ENCODE results near the gene MED12L. TPM values are rescaled to one million over a fixed set of nuclear protein-coding genes. Genes with fewer than 3 reads are reported as not detected.

MED12L gene
- total RNA-seq, 4 donors from 2014 or later, result 0.15 to 0.37 (median 0.22) TPM

DNA sequence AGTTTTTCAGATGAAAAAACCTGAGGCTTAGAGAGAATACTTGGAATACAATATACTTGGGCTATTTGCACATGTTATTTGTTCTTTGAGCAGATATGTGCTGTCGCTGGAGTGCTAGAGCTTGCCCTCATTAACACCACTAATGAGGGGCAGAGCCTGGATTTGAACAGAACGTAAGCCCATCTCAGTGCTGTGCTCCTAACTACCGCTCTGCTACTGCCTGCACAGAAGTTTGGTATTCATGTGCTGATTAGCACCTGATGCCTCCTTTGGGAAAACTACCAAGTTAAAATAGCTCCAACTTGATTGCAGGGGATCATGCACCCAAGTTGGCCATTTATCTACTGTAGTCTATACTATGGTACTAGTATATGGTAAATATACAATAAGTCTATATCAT, 227.5 kb downstream of the MED12L start:
- H3K4me3 ChIP-seq (ENCODE audit: low read depth, poor library complexity, severe bottlenecking), result no peak overlapping the region
- intact Hi-C loops (cut with DNase I; ENCODE audit: low total_unique reads), result no loop called here
- DNase-seq (ENCODE audit: low spot score in 2 of 2), result no peak
- no peak for TF ChIP-seq POLR2A (IDR thresholded peaks at IDR 0.05)
- TF ChIP-seq CTCF (IDR thresholded peaks at IDR 0.05), result no peak
- WGBS, 2 donors, result 72 to 84% methylated on average over 3 of the region's 3 CpGs

DNA sequence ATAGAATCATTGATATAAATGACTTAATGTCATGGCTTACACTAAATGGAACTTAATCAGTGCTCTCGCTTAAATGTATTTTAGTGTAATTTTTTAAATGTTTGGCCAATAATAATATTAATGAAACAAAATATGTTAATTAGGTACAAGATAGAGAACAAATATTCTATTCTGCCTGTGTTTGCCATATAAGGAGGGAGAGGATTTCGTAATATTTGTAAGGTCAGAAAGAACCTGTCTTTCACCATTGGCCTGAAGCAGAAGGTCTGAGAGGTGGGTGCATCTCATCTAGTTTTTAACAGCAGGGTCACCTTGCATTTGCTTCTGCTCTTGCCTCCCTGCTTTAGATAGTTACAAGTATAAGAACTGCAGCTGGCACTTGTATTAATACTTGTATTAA, 228.7 kb downstream of the MED12L start:
- intact Hi-C loops (cut with DNase I; ENCODE audit: low total_unique reads), result no loop called here
- 89 to 91% methylated on average over 2 of the region's 2 CpGs for WGBS, 2 donors
- no peak overlapping the region for H3K4me3 ChIP-seq (ENCODE audit: low read depth, poor library complexity, severe bottlenecking)
- TF ChIP-seq CTCF (IDR thresholded peaks at IDR 0.05), result no peak
- TF ChIP-seq POLR2A (IDR thresholded peaks at IDR 0.05), result no peak
- DNase-seq (ENCODE audit: low spot score in 2 of 2), result no peak

- no peak overlapping the region for H3K4me3 ChIP-seq (ENCODE audit: low read depth, poor library complexity, severe bottlenecking)
- WGBS, 2 donors, result 90 to 96% methylated on average over 5 of the region's 5 CpGs
- DNase-seq (ENCODE audit: low spot score in 2 of 2), result no peak
- no peak for TF ChIP-seq POLR2A (IDR thresholded peaks at IDR 0.05)
- TF ChIP-seq CTCF (IDR thresholded peaks at IDR 0.05), result no peak
- intact Hi-C loops (cut with DNase I; ENCODE audit: low total_unique reads), result no loop called here
Observed at GRCh38 chr3:151314593-151314992, 229.1 kb downstream of the MED12L start.

DNA sequence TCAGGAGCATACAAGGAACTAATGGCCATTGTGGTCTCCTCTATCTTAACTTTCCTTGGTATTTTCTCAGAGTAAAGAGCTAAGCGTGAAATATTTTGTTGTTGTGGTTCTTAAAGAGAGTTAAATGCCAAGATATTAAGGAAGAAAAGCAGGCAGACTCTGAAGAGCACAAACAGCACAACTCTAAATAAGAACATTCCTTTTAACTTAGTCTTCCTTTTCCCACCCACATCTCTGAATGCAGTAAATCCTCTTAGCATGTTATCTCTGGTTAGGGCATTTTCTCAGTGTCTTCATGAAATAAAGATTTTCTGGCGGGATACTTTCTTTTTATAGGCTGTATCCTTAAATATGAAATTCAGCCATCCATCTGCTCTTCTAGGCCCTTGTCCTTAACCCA, 229.7 kb downstream of the MED12L start:
- no peak overlapping the region for H3K4me3 ChIP-seq (ENCODE audit: low read depth, poor library complexity, severe bottlenecking)
- intact Hi-C loops (cut with DNase I; ENCODE audit: low total_unique reads), result no loop called here

DNA sequence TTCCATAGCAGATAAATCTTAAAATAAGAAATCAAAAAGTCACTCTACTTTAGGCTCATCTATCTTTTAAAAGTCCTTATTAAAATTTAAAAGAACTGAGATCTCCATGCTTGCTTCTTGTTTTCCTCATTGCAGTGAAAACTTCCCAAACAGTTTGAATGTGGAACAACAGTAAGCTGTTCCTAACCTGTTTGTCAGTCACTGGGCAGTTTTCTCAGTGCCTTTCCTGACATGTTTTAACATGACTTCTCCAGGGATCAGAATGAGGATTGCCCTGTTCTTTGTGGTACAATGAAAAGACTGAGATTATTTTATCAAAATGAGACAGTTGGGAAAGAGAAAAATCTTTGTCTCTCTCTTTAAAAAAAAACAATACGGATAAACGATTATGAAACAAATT, 230.4 kb downstream of the MED12L start:
- intact Hi-C loops (cut with DNase I; ENCODE audit: low total_unique reads), result no loop called here
- TF ChIP-seq POLR2A (IDR thresholded peaks at IDR 0.05), result no peak
- TF ChIP-seq CTCF (IDR thresholded peaks at IDR 0.05), result no peak
- WGBS, 2 donors, result 33 to 50% methylated on average over 2 of the region's 2 CpGs
- H3K4me3 ChIP-seq (ENCODE audit: low read depth, poor library complexity, severe bottlenecking), result no peak overlapping the region
- no peak for DNase-seq (ENCODE audit: low spot score in 2 of 2)

More for the DNA sequence above, 229.7 kb downstream of the MED12L start:
- no peak for DNase-seq (ENCODE audit: low spot score in 2 of 2)
- no peak for TF ChIP-seq CTCF (IDR thresholded peaks at IDR 0.05)
- no peak for TF ChIP-seq POLR2A (IDR thresholded peaks at IDR 0.05)
- WGBS, 2 donors, result 53 to 56% methylated on average over 2 of the region's 2 CpGs

DNA sequence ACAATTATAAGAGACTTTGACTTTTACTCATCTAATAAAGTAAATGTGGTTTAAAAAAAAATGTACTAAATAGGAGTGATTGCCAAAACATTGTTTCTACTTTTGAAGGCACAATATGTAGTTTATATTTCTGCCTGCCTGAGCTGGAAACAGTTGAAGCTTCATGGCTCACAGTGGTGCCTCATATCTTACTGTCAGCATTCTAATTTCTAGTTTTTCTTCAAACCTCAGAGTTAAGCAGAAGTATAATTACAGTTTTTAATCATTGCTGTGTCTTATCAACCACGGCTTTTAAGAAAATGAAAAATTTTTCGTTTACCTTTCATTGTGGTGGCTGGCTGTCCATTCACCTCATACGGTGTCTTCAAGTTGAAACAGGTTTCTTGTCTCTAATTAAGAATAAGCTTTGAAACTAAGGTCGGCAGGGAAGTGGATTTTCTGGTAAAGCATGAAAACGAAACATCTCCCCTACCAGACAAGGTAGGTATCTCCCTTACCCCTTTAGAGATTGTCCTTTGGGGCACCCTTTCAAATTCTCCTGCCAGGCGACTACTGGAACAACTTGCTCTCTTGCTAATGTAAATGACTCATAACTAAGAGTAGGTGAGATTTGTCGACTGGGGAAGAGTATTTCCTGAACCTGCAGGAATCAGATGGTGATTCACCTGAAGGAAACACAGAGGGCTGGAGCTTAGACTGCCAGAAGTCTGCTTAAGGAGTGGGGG, 231.0 kb downstream of the MED12L start, which contains the start of gene GPR87:
Gene GPR87 (minus strand): TSS at position 554 of the 725 bp plus-strand sequence. CDS start 16,720 bp downstream, outside the sequence.
- no peak for DNase-seq (ENCODE audit: low spot score in 2 of 2)
- TF ChIP-seq POLR2A (IDR thresholded peaks at IDR 0.05) (no peak), CTCF (IDR thresholded peaks at IDR 0.05) (no peak)
- no peak within 1 kb of the TSS for H3K4me3 ChIP-seq (ENCODE audit: low read depth, poor library complexity, severe bottlenecking)
- intact Hi-C loops (cut with DNase I; ENCODE audit: low total_unique reads), result no loop called here
- 47 to 51% methylated on average over 7 of the region's 7 CpGs for WGBS, 2 donors

Data from lower leg skin (tissue), 4 donors.